Natural killer cell (primary cell): ENCODE data around the gene VSIG10L. TPM values are rescaled to one million over a fixed set of nuclear protein-coding genes. Genes with fewer than 3 reads are reported as not detected.

Experiments used
- ATAC-seq, 3 donors: fragments of 150-1000 bp in 2 of 3; fragments of 200-7000 bp in 1 of 3; cut with Tn5 transposase; 1 replicate in 1 of 3; 2 replicates in 2 of 3; pipeline ENCODE4 v1.10.0; 2021; ENCODE audit warnings: mild to moderate bottlenecking in 2 of 3, moderate library complexity in 2 of 3
- DNase-seq, 2 donors: peaks; one replicate each; pipeline versions ENCODE4 v3.0.0 to v3.0.0-alpha.2; 2013 to 2021; ENCODE audit warnings: mixed read lengths in 1 of 2
- H3K27ac ChIP-seq: one replicate; pipeline ENCODE4 v1.5.1; 2013; ENCODE audit warnings: mild to moderate bottlenecking, low read length
- H3K27me3 ChIP-seq: one replicate; pipeline ENCODE4 v1.6.1; 2013; ENCODE audit warnings: low read length; ENCODE audit not compliant: control insufficient read depth, insufficient read depth
- H3K36me3 ChIP-seq: one replicate; pipeline ENCODE4 v1.6.1; 2013; ENCODE audit warnings: low read length; ENCODE audit not compliant: control insufficient read depth, insufficient read depth
- H3K4me1 ChIP-seq: one replicate; pipeline ENCODE4 v1.6.1; 2013; ENCODE audit warnings: low read length; ENCODE audit not compliant: control insufficient read depth, insufficient read depth
- H3K4me3 ChIP-seq: one replicate; pipeline ENCODE4 v1.5.1; 2013; ENCODE audit warnings: low read length
- H3K9me3 ChIP-seq: one replicate; pipeline ENCODE4 v1.6.1; 2013; ENCODE audit warnings: low read length; ENCODE audit not compliant: control insufficient read depth, insufficient read depth
- H3K27ac Mint-ChIP-seq, 2 donors: one replicate each; pipeline ENCODE4 v1.8.0; 2022; ENCODE audit warnings: mild to moderate bottlenecking in 2 of 2, mixed read lengths in 2 of 2, moderate library complexity in 1 of 2
- H3K27me3 Mint-ChIP-seq, 2 donors: one replicate each; pipeline ENCODE4 v1.8.0; 2022; ENCODE audit warnings: low read depth in 2 of 2, mixed read lengths in 2 of 2
- H3K36me3 Mint-ChIP-seq: one replicate; pipeline ENCODE4 v1.8.0; 2022; ENCODE audit warnings: mixed read lengths
- H3K4me1 Mint-ChIP-seq, 2 donors: one replicate each; pipeline ENCODE4 v1.8.0; 2022; ENCODE audit warnings: mixed read lengths in 2 of 2
- H3K4me3 Mint-ChIP-seq: one replicate; pipeline ENCODE4 v1.8.0; 2022; ENCODE audit warnings: mild to moderate bottlenecking, moderate library complexity, mixed read lengths
- H3K9me3 Mint-ChIP-seq, 2 donors: one replicate each; pipeline ENCODE4 v1.8.0; 2022; ENCODE audit warnings: mixed read lengths in 2 of 2
- WGBS: methylation state at CpG from one replicate; pipeline ENCODE4 v1.1.7; 2013; ENCODE audit warnings: missing lambda C conversion rate; ENCODE audit not compliant: insufficient coverage; 5-methylcytosine and 5-hydroxymethylcytosine counted together
- intact Hi-C: fragments of 100-400 bp; cut with micrococcal nuclease; formaldehyde crosslinking; loops from one replicate; pipeline ENCODE4 v1.14.2; 2022
- total RNA-seq, 4 donors: library from RNA; stranded (reverse); fragments of 120-200 nt in 1 of 4; gene quantifications; one replicate each; pipeline versions ENCODE4 v1.2.3 to v1.2.4, GENCODE V29; 2013 to 2022
- TF ChIP-seq, protein P1 (sequence below): fragments of 200-600 bp; IDR thresholded peaks from one replicate; pipeline ENCODE4 v1.8.0; 2022; ENCODE audit warnings: antibody characterized with exemption

VSIG10L gene
- total RNA-seq, 3 donors from 2014 or later (not counting 1 experiment from before 2014, with no cell fraction given): 0.52 to 0.68 TPM; not detected in 1

DNA sequence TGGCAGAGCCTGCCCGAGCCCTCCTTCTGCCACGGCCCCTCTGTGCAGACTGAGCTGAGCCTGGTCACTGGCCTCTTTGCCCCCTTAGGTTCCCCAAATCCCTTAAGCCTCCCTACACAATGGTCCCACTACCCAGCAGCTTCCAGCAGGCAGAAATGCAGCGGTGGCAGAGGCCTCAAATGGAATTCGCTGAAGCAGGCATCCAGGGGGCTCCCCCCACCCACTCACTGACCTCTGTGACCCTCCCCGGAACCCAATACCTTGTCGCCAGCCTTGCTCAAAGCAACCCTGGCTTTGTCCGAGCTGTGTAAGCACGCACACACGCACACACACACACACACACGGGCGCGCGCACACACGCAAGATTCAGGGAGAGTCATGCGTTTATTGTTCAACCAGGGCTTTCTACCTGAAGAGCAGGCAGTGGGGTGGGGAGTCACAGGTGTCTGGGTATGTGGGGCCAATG is 46.0 kb upstream of the VSIG10L start, which contains the start of gene LIM2:
Gene LIM2, minus strand, starts transcription at position 51 of the 466 bp plus-strand sequence. CDS start 531 bp downstream, outside the sequence.
- no peaks in the 10 kb centered on the region for H3K9me3 ChIP-seq
- DNase-seq (no peak), ATAC-seq (peak in 1 of 3 donors; percentile 13)
- intact Hi-C loops: loop anchor here (1.0 kb wide), 1 partner anchor 15 kb away; no protein-coding TSS in a partner anchor
- H3K4me1 Mint-ChIP-seq: peaks cover 62 to 75% of the 10 kb centered on the region in 2 donors
- no peaks in the 10 kb centered on the region for H3K27me3 ChIP-seq
- TF ChIP-seq, protein P1, sequence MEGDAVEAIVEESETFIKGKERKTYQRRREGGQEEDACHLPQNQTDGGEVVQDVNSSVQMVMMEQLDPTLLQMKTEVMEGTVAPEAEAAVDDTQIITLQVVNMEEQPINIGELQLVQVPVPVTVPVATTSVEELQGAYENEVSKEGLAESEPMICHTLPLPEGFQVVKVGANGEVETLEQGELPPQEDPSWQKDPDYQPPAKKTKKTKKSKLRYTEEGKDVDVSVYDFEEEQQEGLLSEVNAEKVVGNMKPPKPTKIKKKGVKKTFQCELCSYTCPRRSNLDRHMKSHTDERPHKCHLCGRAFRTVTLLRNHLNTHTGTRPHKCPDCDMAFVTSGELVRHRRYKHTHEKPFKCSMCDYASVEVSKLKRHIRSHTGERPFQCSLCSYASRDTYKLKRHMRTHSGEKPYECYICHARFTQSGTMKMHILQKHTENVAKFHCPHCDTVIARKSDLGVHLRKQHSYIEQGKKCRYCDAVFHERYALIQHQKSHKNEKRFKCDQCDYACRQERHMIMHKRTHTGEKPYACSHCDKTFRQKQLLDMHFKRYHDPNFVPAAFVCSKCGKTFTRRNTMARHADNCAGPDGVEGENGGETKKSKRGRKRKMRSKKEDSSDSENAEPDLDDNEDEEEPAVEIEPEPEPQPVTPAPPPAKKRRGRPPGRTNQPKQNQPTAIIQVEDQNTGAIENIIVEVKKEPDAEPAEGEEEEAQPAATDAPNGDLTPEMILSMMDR: no peak
- H3K4me3 Mint-ChIP-seq: peak within 1 kb of the TSS; percentile 97
- no peaks in the 10 kb centered on the region for H3K36me3 Mint-ChIP-seq
- H3K9me3 Mint-ChIP-seq: no peaks in the 10 kb centered on the region
- H3K27me3 Mint-ChIP-seq: no peaks in the 10 kb centered on the region
- peak within 1 kb of the TSS; percentile 84 for H3K4me3 ChIP-seq
- 63% methylated on average over 15 of the region's 15 CpGs for WGBS
- peak within 1 kb of the TSS; percentile 86 for H3K27ac ChIP-seq
- H3K36me3 ChIP-seq: no peaks in the 10 kb centered on the region
- H3K27ac Mint-ChIP-seq: peak within 1 kb of the TSS; percentile 96 to 98
- H3K4me1 ChIP-seq: peaks cover 67% of the 10 kb centered on the region

- H3K4me1 Mint-ChIP-seq: peaks cover 56 to 77% of the 10 kb centered on the region in 2 donors
Observed at GRCh38 chr19:51386882-51387520, 45.1 kb upstream of the VSIG10L start.

GRCh38 chr19:51382004-51382403 is 40.1 kb upstream of the VSIG10L start:
- H3K36me3 Mint-ChIP-seq: no peaks in the 10 kb centered on the region

More at GRCh38 chr19:51386882-51387520, 45.1 kb upstream of the VSIG10L start:
- Mint-ChIP-seq H3K27me3 (no peaks in the 10 kb centered on the region), H3K4me3 (peak overlapping the region; percentile 97), H3K27ac (peak overlapping the region; percentile 96 to 98), H3K9me3 (no peaks in the 10 kb centered on the region), H3K36me3 (no peaks in the 10 kb centered on the region)
- no peaks in the 10 kb centered on the region for H3K9me3 ChIP-seq
- H3K36me3 ChIP-seq: no peaks in the 10 kb centered on the region
- H3K27ac ChIP-seq: peak overlapping the region; percentile 86
- intact Hi-C loops: loop anchor here (1.0 kb wide), 1 partner anchor 14 kb away; no protein-coding TSS in a partner anchor
- H3K4me3 ChIP-seq: peak overlapping the region; percentile 84
- DNase-seq: peak; percentile 55 to 58
- H3K4me1 ChIP-seq: peaks cover 68% of the 10 kb centered on the region
- peak; percentile 83 to 93 (median 87) for ATAC-seq
- TF ChIP-seq, protein P1: no peak
- WGBS: 46% methylated on average over 14 of the region's 14 CpGs
- H3K27me3 ChIP-seq: no peaks in the 10 kb centered on the region

More at GRCh38 chr19:51382004-51382403, 40.1 kb upstream of the VSIG10L start:
- Histone ChIP-seq H3K36me3 (no peaks in the 10 kb centered on the region), H3K4me3 (no peak overlapping the region), H3K27me3 (no peaks in the 10 kb centered on the region), H3K9me3 (no peaks in the 10 kb centered on the region), H3K4me1 (peaks cover 47% of the 10 kb centered on the region), H3K27ac (no peak overlapping the region)
- no peaks in the 10 kb centered on the region for H3K9me3 Mint-ChIP-seq
- no peaks in the 10 kb centered on the region for H3K27me3 Mint-ChIP-seq
- DNase-seq: no peak
- peaks cover 29 to 54% of the 10 kb centered on the region in 2 donors for H3K4me1 Mint-ChIP-seq
- WGBS: 96% methylated on average over 4 of the region's 4 CpGs
- intact Hi-C loops: no loop called here
- no peak overlapping the region for H3K4me3 Mint-ChIP-seq
- TF ChIP-seq, protein P1: no peak
- H3K27ac Mint-ChIP-seq: peak overlapping the region in 1 of 2 donors; percentile 92
- no peak for ATAC-seq
